HG03045 (cell line): ENCODE results near the gene PRR29.
"Not testable (repeated sequence)": the region's sequence is repeated elsewhere in the genome, so short reads cannot be mapped to it uniquely, and the experiment has no call there.

Experiments used
- ATAC-seq: cut with Tn5 transposase; IDR thresholded peaks from one replicate; pipeline ENCODE4 v1.9.1; 2021; ENCODE audit warnings: mild to moderate bottlenecking, moderate library complexity; ENCODE audit not compliant: unreplicated experiment

Gene PRR29

GRCh38 chr17:63973930-63974593, 24.1 kb upstream of the PRR29 start:
- ATAC-seq = no peak

DNA sequence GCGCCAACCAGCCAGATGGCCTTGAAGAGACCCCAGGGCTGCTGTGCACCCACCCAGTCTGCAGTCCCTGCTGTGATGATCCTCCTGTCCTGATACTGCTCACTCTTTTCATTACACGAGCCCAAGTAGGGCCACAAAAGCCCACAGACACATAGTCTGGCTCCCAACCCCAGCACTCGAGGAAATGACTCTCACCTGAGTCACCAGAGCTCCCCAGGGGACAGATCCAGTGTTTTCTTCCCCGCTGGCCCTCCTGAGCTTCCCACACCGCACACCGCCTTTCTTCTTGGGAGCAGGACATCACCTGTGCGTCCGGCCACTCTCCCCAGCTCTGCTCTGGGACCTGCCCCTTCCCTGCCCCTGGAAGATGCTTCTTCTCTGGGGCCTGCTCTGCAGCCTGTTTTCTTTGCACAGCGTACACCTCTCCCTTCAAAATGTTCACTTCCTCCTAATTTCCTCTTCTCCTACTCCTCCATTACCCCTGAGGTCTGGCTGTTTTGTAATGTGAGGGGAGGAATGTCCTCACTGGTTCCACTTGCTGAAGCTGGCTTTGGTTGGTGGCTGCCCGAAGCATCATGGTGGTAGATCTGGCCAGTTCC, 23.5 kb upstream of the PRR29 start:
- ATAC-seq = no peak

GRCh38 chr17:63975541-63976092, 22.5 kb upstream of the PRR29 start:
- no peak for ATAC-seq

DNA sequence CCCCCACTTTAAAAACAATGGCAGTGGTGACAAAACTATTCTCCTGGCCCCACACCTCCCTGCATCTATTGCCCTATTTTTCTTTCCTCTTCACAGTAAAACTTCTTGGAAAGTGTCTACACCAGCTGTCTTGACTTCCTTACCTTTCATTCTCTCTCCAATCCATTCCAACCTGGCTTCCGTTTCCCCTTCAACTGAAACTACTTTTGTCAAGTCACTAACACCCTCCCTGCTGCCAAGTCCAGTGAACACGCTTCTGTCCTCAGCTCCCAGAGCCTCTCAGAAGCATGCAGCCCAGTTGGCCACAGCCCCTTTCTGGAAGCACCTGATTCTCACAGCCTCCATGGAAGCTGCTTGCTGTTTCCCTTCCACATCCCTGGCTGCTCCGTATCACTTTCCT, 21.4 kb upstream of the PRR29 start:
- ATAC-seq = no peak

- no peak for ATAC-seq
These were observed 19.6 kb upstream of the PRR29 start for GRCh38 chr17:63978272-63979200.

DNA sequence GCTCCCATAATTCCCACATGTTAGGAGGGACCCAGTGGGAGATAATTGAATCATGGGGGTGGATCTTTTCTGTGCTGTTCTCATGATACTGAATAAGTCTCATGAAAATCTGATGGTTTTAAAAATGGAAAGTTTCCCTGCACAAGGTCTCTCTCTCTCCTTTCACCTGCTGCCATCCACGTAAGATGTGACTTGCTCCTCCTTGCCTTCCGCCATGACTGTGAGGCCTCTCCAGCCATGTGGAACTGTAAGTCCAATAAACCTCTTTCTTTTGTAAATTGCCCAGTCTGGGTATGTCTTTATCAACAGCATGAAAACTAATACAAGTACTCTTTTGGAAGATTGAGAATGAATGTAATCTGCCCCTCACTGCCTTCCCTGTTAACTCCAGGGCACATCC, 15.5 kb upstream of the PRR29 start:
- not testable (repeated sequence) for ATAC-seq

DNA sequence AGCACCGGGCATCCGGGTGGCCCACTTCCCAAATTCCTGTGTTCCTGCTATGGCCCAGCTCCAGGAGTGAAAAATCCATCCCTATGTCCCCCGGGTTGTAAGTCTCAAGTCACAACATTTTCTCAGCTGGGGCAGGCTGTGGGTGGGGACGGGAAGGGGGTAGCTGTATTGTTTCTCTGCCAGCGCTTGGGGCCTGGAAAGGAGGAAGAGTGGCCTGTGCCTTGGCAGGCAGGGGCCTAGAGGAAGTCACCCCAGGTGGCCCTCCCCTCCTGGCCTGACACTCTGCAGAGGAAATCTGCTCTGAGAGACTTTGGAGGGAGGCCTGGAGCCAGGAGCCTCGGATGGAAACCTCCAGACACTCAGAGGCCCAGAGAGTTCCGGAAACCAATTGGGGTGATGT, 14.8 kb upstream of the PRR29 start:
- ATAC-seq = no peak

GRCh38 chr17:63984236-63984635, 13.9 kb upstream of the PRR29 start:
- no peak for ATAC-seq

DNA sequence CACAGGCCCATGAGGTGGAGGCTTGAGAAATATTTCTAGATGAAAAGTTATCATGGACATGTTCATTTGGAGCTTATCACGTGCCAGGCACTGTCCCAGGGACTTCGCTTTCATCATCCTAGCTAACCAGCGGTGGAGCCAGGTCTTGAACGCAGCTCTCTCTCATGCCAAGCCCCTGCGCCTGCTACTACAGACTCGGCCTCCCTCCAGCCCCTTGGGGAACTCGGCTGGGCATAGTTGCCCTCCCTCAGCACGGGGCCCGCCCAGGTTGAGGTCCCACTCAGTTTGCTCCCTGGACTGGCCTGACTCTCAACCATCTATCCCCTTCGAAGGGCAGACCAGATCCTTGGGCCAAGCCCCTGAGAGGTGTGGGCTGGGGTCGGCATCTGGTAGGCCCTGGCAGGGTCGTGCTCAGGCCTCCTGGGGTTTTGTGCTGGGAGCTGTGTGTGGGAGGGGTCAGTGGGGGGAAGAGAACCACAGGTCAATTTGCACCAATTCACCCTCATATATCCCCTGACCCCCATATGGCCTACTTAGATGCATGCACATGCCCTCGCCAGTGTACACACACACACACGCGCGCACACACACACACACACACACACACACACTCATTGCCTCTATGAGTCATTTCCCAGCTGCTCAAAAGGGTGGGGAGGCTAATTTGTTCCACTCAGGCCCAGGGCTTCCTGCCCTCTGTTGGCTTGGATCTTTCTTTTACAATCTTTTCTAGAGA, 13.3 kb upstream of the PRR29 start:
- ATAC-seq = no peak

GRCh38 chr17:63985387-63986140, 12.6 kb upstream of the PRR29 start:
- no peak for ATAC-seq

DNA sequence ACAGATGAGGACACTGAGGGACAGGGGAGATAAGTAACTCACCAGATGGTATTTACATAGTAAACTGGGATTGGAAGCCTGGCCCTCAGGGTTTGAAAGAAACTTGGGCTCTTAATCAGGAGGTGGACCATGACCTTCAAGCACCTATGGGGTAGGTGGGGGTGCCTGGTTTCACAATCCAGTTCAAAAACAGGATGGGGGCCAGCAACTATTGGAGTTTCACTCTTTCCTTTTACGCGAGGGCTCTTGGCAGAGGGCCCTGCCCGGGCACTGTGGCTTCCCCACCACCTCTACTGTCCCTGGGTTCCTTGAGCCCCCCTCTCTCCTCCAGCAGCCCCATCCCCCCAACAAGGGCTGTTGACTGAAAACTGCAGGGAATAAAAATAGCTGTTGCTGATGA, 11.3 kb upstream of the PRR29 start:
- no peak for ATAC-seq

DNA sequence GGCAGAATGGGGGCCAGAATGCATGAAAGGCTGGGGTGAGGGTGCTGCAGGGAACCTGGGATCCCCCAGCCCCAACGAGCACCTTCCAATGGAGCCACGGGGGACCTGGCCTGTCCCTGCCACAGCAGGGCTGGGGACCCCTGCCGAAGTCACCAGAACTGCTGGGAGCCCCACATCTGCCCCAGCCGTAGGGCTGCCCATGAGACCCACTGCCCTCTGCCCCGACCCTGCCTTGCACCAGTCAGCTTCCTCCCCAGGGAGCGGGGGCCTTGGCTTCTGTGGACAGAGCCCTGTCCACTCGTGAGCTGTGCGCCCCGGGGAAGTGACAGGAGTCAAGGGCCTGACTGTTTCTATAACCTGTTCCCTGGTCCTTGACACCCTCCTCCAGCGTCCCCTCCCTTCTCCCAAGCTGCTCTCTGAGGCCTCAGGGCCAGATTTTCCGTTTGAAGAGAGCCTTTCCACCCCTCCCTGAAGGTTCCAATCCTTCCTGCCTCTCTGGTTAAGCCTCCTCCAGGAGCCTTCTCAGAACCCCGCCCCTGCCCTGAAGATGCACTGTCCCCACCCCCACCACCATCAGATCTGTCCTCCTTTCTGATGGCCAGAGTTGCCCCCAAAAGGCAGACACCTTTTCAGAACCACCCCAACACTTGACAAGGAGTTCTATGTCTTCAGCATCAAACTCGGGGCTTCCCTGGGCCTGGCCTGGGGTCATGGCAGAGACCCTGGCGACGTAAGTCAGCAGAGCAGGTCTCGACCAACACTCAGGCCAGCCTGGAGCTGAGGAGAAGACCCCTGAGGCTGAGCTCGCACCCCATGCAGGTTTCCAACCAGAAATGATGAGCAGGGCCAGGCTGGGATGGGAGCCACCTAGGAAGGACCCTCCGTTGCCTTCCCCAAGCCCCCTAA, 10.7 kb upstream of the PRR29 start:
- no peak for ATAC-seq

DNA sequence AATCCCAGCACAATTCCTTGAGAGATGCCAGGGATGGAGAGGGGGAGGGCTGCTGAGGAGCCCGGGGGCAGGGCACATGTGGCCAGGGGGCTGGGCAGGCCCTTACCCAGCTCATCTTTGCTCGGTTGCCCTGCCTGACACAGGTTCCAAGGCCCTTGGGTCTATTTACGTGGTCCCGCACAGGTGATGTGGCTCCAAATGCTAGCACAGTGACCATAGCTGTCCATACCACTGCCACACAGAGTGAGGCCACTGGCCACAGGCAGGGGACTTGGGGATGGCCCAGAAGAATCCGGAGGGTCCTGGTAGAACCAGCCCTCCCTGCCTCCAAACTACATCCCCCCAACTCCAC, 10.0 kb upstream of the PRR29 start:
- ATAC-seq = no peak

DNA sequence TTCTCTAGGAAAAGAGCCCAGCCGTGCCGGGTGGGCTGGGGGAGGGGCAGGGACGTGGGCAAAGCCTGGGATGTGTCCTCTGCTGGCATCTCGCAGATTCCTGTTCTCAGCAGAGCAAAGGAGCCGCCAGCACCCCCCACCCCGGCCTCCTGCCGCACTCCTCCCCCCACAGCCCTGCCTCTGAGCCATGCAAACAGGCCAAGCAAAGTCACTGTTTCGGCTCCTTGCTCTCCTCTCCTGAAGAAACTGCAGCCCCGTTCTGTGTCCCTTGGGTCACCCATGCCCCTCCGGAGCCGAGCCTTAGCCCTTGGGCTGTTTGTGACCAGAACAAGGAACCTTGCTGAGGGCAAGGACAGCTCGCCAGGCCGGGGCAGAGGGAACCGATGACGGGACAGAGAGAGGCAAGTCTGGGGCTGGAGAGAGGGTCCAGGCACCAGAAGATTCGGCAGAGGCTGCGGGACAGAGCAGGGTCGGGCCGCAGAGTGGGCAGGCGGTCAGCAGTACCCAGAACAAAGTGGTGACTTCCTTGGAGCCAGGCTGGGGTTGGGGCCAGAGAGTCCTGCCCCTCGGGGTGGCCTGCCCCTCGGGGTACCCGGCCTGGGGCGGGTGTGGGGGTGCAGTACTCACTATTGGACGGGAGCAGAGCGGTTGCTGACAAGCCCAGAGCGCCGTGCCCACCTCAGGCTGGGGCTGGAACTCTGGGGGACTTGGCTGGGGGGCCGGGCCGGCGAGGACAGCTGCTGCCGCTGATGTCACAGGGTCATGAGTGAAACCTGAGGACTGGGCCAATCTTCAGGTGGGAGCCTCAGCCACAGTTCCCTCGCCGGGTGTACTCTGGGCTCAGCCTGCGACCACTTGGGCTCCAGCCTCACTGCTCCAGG, 9.2 kb upstream of the PRR29 start:
- ATAC-seq = no peak

DNA sequence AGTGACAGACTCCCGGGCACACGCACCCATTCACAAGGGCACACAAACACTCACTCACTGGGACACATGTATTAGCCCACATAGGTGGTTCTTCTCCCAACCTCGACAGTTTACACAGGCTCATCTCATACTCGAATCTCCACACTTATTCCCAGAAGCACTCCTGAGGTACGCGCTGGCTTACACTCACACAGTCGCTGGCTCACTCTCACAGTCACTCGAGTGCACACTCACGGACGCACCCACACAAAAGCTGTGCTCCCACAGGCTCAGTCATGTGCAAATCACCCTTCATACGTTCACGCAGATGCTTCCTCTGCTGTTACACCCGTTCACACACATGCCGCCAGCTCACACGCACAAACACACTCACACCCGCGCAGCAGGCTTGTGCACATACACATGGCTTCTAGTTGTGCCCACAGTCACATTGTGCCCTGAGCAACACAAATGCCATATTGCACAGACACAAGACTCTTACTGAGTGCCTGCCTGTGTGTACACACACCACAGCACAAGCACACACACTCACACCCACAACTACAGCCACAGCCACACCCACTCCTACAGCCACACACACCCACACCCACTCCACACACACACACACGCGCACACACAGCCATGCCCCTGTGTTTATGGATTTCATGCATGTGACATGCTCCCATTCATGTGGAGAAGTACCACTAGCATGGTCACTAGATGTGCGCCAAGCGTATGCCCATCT, 8.4 kb upstream of the PRR29 start:
- ATAC-seq = no peak

- no peak for ATAC-seq
These were observed 6.5 kb upstream of the PRR29 start for GRCh38 chr17:63991611-63992010.

- no peak for ATAC-seq
These were observed 4.7 kb upstream of the PRR29 start for GRCh38 chr17:63993368-63993985.
